WI38 (cell line): ENCODE results near the gene KLHL8.
A peak's percentile ranks its signal among the peaks of the same experiment; 100 is the strongest.
"Not testable (repeated sequence)": the region's sequence is repeated elsewhere in the genome, so short reads cannot be mapped to it uniquely, and the experiment has no call there.

Source experiments
- H3K4me3 ChIP-seq: 2 replicates; pipeline ENCODE4 v1.5.1; 2011; ENCODE audit warnings: low read depth, mild to moderate bottlenecking, control low read depth, low read length
- TF ChIP-seq, protein P1 (sequence below): IDR thresholded peaks from 2 replicates; pipeline ENCODE4 v1.5.1; 2012; ENCODE audit warnings: low read depth, mild to moderate bottlenecking, control low read depth, low read length

Gene KLHL8

DNA sequence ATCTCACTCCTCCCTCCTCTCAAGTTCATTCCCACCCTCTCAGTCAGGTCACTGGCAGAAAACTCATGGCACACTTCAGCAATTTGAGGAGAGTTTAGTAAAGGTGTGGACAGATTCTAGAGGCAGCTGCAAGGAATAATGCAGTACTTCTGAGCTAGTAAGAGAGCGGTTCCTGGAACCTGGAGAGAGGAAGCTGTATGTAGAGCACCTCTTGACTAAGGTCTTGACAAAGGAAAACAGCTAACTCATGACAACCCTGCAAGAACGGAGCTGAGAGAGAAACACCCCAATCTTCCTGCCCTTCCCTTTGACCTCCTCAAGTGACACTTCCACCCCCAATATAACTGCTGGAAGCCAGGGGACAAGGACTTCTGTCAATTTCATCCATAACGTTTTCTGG, 9.6 kb upstream of the KLHL8 start:
- no peak overlapping the region for H3K4me3 ChIP-seq
- TF ChIP-seq, protein P1, sequence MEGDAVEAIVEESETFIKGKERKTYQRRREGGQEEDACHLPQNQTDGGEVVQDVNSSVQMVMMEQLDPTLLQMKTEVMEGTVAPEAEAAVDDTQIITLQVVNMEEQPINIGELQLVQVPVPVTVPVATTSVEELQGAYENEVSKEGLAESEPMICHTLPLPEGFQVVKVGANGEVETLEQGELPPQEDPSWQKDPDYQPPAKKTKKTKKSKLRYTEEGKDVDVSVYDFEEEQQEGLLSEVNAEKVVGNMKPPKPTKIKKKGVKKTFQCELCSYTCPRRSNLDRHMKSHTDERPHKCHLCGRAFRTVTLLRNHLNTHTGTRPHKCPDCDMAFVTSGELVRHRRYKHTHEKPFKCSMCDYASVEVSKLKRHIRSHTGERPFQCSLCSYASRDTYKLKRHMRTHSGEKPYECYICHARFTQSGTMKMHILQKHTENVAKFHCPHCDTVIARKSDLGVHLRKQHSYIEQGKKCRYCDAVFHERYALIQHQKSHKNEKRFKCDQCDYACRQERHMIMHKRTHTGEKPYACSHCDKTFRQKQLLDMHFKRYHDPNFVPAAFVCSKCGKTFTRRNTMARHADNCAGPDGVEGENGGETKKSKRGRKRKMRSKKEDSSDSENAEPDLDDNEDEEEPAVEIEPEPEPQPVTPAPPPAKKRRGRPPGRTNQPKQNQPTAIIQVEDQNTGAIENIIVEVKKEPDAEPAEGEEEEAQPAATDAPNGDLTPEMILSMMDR: no peak

DNA sequence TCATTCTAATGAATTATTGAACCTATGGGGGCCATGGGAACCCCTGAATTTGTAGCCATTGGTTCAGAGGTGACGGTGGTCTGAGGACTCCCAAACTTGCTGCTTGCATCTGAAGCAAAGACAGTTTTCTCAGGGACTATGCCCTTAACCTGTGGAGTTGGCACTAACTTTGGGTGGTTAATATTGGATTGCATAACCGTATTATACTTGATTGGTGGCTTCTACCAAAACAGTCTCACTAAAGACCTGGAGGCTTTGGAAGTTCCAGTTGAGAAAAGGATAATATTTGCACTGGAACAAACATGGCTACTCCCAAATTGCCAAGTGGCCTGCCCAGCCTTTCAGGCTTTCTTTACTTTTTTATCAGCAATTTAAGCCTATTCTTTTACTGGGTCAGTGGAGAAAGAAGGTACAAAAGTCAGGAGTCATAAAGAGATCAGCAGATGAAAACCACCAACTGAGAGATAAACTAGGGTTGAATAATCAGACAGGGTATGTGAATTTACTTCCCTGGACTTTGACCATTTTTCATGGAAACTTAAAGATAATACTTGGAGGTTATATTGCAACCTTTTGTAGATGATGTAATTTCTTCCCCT, 7.9 kb upstream of the KLHL8 start:
- H3K4me3 ChIP-seq: no peak overlapping the region
- TF ChIP-seq, protein P1: no peak

DNA sequence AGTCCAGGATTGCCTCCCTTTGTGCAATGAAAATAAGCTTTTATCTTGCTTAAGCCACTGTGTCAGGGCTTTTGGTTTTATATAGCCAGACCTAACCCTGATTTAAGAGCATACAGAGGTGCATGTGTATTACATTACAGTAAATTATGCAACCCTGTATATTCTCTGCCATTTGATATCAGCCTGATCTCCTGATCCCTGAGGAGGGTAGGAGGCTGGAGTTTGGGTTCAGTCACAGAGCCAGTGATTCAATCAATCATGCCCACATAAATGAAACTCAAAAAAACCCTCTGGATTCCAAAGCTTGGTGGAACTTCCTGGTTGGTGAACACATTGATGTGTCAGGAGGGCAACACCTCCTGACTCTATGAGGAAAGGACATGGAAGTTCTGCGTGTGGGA, 7.3 kb upstream of the KLHL8 start:
- TF ChIP-seq, protein P1: no peak

DNA sequence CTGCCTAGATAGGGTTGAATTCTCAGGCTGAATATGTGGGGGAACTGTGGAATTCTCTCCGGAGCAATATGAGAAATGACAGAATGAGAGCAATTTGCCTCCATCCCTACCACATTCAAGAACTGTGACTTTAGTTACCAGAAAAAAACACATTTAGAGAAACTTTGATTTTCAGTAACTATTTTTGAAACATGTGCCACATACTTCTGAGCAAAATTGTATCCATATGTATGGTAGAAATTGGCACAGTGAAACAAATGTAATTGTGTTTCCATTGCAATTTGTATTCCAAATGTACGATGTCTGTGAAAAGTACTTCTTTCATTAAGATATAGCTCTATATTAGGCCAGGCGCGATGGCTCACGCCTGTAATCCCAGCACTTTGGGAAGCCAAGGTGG, 5.5 kb upstream of the KLHL8 start:
- no peak overlapping the region for H3K4me3 ChIP-seq
- TF ChIP-seq, protein P1: no peak

More for the DNA sequence above, 7.3 kb upstream of the KLHL8 start:
- H3K4me3 ChIP-seq: no peak overlapping the region

DNA sequence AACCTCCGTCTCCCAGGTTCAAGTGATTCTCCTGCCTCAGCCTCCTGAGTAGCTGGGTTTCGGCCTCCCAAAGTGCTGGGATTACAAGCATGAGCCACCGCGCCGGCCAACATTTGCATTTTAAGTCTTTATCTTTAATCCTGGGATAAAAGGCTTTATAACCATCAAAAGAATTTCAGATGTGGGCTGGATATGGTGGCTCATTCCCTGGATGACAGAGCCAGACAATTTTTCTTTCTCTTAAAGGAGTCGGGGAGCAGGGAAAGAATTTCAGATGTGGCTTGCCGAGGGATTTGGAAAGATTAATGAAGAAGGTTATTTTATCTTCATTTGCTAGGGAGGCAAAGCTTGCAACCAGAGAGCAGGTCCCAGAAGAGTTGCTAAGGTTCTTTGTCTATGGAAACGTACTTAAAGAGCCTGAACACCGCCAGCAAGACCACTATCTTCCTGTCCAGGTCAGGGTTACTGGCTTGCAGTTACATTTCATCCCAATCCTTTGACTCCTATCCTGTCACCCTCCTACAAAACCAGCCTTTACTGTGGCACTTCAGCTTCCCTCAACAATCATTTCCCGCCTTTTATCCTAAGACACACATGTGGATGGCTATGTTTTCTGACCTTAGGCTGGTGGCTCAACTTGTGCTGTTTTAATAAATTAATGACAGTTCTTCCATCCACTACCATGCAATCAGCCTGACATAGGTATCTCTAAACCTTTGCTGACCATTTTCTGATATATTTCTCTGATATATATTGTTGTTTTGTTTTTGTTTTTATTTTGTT, 3.9 kb upstream of the KLHL8 start:
- TF ChIP-seq, protein P1: no peak
- H3K4me3 ChIP-seq: no peak overlapping the region

DNA sequence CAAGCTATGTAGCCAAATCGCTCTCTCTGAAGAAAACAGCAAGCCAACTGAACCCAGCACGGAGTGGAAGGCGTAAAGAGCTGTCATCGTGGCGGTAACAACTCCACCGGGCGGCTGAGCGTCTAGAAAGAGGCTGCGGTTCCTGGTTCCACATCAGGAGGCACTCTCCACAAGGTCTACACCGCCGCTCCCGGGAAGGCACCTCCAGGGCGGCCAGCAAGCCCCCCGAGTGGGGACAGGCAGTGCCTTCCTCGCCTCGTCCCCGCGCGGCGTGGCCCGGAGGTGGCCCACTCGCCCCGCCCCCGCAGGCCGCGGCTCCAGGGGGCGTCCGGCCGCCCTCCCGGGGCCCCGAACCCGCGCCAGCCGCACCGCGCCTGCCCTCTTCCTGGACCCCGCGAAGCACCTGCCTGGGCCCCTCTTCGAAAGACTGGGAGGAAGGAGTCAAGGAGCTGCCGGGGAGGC, 755 bp downstream of the KLHL8 start:
- TF ChIP-seq, protein P1: no peak

DNA sequence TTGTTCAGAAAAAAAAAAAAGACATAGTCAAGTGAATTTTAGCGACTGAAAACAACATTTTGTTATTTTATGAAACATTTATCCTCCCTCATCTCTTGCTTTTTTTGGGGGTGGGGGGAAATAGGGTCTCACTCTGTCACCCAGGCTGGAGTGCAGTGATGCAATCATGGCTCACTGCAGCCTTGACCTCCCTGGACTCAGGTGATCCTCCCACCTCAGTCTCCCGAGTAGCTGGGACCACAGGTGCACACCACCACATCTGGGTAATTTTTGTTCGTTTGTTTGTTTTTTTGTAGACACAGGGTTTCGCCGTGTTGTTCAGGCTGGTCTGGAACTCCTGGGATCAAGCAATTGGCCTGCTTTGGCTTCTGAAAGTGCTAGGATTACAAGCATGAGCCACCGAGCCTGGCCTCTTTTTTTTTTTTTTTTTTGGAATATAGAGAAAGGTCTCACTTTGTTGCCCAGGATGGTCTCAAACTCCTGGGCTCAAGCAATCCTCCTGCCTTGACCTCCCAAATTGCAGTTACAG, 3.1 kb downstream of the KLHL8 start:
- not testable (repeated sequence) for H3K4me3 ChIP-seq

More for the DNA sequence above, 755 bp downstream of the KLHL8 start:
- H3K4me3 ChIP-seq: peak overlapping the region; percentile 97
